NCI-H1930 (cell line): Measurements from ENCODE around the gene KMT2C.
"Not testable (repeated sequence)": the region's sequence is repeated elsewhere in the genome, so short reads cannot be mapped to it uniquely, and the experiment has no call there.

ENCODE experiments used
- DNase-seq, 2 experiments: peaks; one replicate each; lab custom pipeline; 2025; lab: John Stamatoyannopoulos, UW

Gene KMT2C

GRCh38 chr7:152307902-152308301 lies 127.9 kb downstream of the KMT2C start:
- no peak for DNase-seq

- DNase-seq: not testable (repeated sequence)
These were observed 136.2 kb downstream of the KMT2C start for GRCh38 chr7:152299542-152300143.

GRCh38 chr7:152292897-152293296 lies 142.9 kb downstream of the KMT2C start:
- DNase-seq: no peak

- not testable (repeated sequence) for DNase-seq
These were observed 148.8 kb downstream of the KMT2C start for GRCh38 chr7:152286972-152287371.

- not testable (repeated sequence) for DNase-seq
These were observed 149.6 kb downstream of the KMT2C start for GRCh38 chr7:152286219-152286618.

GRCh38 chr7:152284998-152285397 lies 150.8 kb downstream of the KMT2C start:
- DNase-seq: not testable (repeated sequence)

- not testable (repeated sequence) for DNase-seq
These were observed 158.1 kb downstream of the KMT2C start for GRCh38 chr7:152277687-152278086.

GRCh38 chr7:152270427-152270826 lies 165.4 kb downstream of the KMT2C start:
- DNase-seq: not testable (repeated sequence)

GRCh38 chr7:152266859-152267258 lies 168.9 kb downstream of the KMT2C start:
- not testable (repeated sequence) for DNase-seq

GRCh38 chr7:152264915-152265314 lies 170.9 kb downstream of the KMT2C start:
- DNase-seq: not testable (repeated sequence)

GRCh38 chr7:152262146-152262545 lies 173.7 kb downstream of the KMT2C start:
- DNase-seq: not testable (repeated sequence)

- not testable (repeated sequence) for DNase-seq
These were observed 176.2 kb downstream of the KMT2C start for GRCh38 chr7:152259645-152260044.

- not testable (repeated sequence) for DNase-seq
These were observed 188.0 kb downstream of the KMT2C start for GRCh38 chr7:152247851-152248250.

GRCh38 chr7:152245417-152245816 lies 190.4 kb downstream of the KMT2C start:
- DNase-seq: not testable (repeated sequence)

GRCh38 chr7:152243464-152243863 lies 192.3 kb downstream of the KMT2C start:
- not testable (repeated sequence) for DNase-seq

- DNase-seq: not testable (repeated sequence)
These were observed 194.5 kb downstream of the KMT2C start for GRCh38 chr7:152241301-152241700.

GRCh38 chr7:152236306-152236705 lies 199.5 kb downstream of the KMT2C start:
- DNase-seq: not testable (repeated sequence)

GRCh38 chr7:152234421-152234820 lies 201.4 kb downstream of the KMT2C start:
- not testable (repeated sequence) for DNase-seq

- DNase-seq: no peak
These were observed 204.7 kb downstream of the KMT2C start for GRCh38 chr7:152231089-152231488.

GRCh38 chr7:152219556-152219955 lies 216.2 kb downstream of the KMT2C start:
- not testable (repeated sequence) for DNase-seq

- not testable (repeated sequence) for DNase-seq
These were observed 227.0 kb downstream of the KMT2C start for GRCh38 chr7:152208766-152209165.

GRCh38 chr7:152204417-152204816 lies 231.4 kb downstream of the KMT2C start:
- not testable (repeated sequence) for DNase-seq

- no peak for DNase-seq
These were observed 232.7 kb downstream of the KMT2C start for GRCh38 chr7:152203095-152203494.

GRCh38 chr7:152202056-152202455 lies 233.7 kb downstream of the KMT2C start:
- no peak for DNase-seq
